GM12878 (cell line): ENCODE data around the gene DESI2. TPM values are rescaled to one million over a fixed set of nuclear protein-coding genes. Genes with fewer than 3 reads are reported as not detected.

Source experiments
- ATAC-seq: fragments of 200-7000 bp; cut with Tn5 transposase; 3 replicates; pipeline ENCODE4 v1.9.1; 2020; ENCODE audit warnings: mild to moderate bottlenecking, moderate library complexity
- BruUV-seq: library from RNA; stranded (reverse); fragments of 400-500 nt; replicated peaks from 2 replicates; lab custom pipeline; 2021; lab: Mats Ljungman, UMichigan
- CTCF ChIA-PET: fragments of 300-600 bp; sonication (Branson Sonifier 250); formaldehyde crosslinking; extraction: SDS; loops from one replicate; lab custom pipeline; 2021; ENCODE audit warnings: inconsistent platforms; lab: Yijun Ruan, JAX
- POLR2A ChIA-PET: fragments of 350-600 bp; formaldehyde crosslinking; extraction: SDS; loops from one replicate; lab custom pipeline; 2021; ENCODE audit warnings: inconsistent platforms; lab: Charles Lee
- RAD21 ChIA-PET: fragments of 300-600 bp; sonication (Branson Sonifier 250); formaldehyde crosslinking; loops from one replicate; lab custom pipeline; 2023; ENCODE audit warnings: antibody characterized with exemption; ENCODE audit not compliant: unreplicated experiment; lab: Charles Lee
- SMC1A ChIA-PET: fragments of 300-600 bp; sonication (Branson Sonifier 250); formaldehyde crosslinking; loops from one replicate; lab custom pipeline; 2023; ENCODE audit not compliant: unreplicated experiment, uncharacterized antibody; lab: Charles Lee
- DNase-seq: peaks from one replicate; pipeline ENCODE4 v3.0.0-alpha.2; 2011; ENCODE audit warnings: low read depth, low spot score
- FAIRE-seq: peaks from 3 replicates; lab custom pipeline; 2011; peaks lifted over from hg19 to GRCh38; lab: Jason Lieb, UNC
- H2AFZ ChIP-seq: 2 replicates; pipeline ENCODE4 v1.6.0; 2011; ENCODE audit warnings: low read depth, low read length, control low read depth; ENCODE audit not compliant: control insufficient read depth
- H3K27ac ChIP-seq: 2 replicates; pipeline ENCODE4 v1.5.1; 2011; ENCODE audit warnings: control low read depth; ENCODE audit not compliant: control insufficient read depth, insufficient read depth
- H3K27me3 ChIP-seq, 2 experiments: replicated peaks in 1 of 2; 2 replicates each; pipeline versions ENCODE4 v1.6.0 to v1.6.1; 2011; ENCODE audit warnings: low read length in 1 of 2; ENCODE audit not compliant: control insufficient read depth in 2 of 2, insufficient read depth in 2 of 2
- H3K36me3 ChIP-seq, 2 experiments: 2 replicates each; pipeline ENCODE4 v1.5.1; 2011; ENCODE audit warnings: low read length in 1 of 2; ENCODE audit not compliant: control insufficient read depth in 2 of 2, insufficient read depth in 2 of 2
- H3K4me1 ChIP-seq: 2 replicates; pipeline ENCODE4 v1.6.1; 2011; ENCODE audit warnings: mild to moderate bottlenecking, low read length, moderate library complexity, mixed read lengths; ENCODE audit not compliant: control insufficient read depth, insufficient read depth
- H3K4me2 ChIP-seq: 2 replicates; pipeline ENCODE4 v1.6.0; 2011; ENCODE audit warnings: control low read depth; ENCODE audit not compliant: control insufficient read depth, insufficient read depth
- H3K4me3 ChIP-seq: fragments of 200-600 bp; sonication (generic); 2 replicates; pipeline ENCODE4 v1.5.1; 2016
- H3K79me2 ChIP-seq: 2 replicates; pipeline ENCODE4 v1.6.0; 2011; ENCODE audit warnings: low read length; ENCODE audit not compliant: control insufficient read depth, insufficient read depth
- H3K9ac ChIP-seq: 2 replicates; pipeline ENCODE4 v1.8.0; 2011; ENCODE audit warnings: low read length, control low read depth, mixed read lengths; ENCODE audit not compliant: control insufficient read depth, insufficient read depth
- H3K9me3 ChIP-seq: replicated peaks from 3 replicates; pipeline ENCODE4 v1.5.1; 2011; ENCODE audit warnings: mild to moderate bottlenecking, low read length; ENCODE audit not compliant: control insufficient read depth, insufficient read depth
- H4K20me1 ChIP-seq: 2 replicates; pipeline ENCODE4 v1.6.0; 2011; ENCODE audit not compliant: control insufficient read depth, insufficient read depth
- IRF4 ChIP-seq: IDR thresholded peaks from 2 replicates; pipeline ENCODE4 v1.6.1; 2011; ENCODE audit warnings: low read depth, low read length
- KDM1A ChIP-seq: fragments of 200-600 bp; sonication (generic); IDR thresholded peaks from 2 replicates; pipeline ENCODE4 v1.6.1; 2016; ENCODE audit warnings: borderline replicate concordance
- ZBED1 ChIP-seq: IDR thresholded peaks from 2 replicates; pipeline ENCODE4 v1.6.1; 2016; ENCODE audit warnings: borderline replicate concordance
- ZNF24 ChIP-seq: fragments of 450-650 bp; IDR thresholded peaks from 2 replicates; pipeline ENCODE4 v1.6.1; 2017; ENCODE audit warnings: antibody characterized with exemption, mild to moderate bottlenecking
- WGBS: methylation state at CpG from one replicate; pipeline ENCODE4 v1.1.6; 2016; ENCODE audit warnings: low lambda C conversion rate; ENCODE audit not compliant: insufficient replicate concordance, insufficient coverage; ENCODE audit errors: missing lambda C conversion rate; 5-methylcytosine and 5-hydroxymethylcytosine counted together
- in situ Hi-C: fragments of 300-500 bp; cut with MboI; formaldehyde crosslinking; loops from 9 replicates; pipeline ENCODE4 v1.14.3; 2018; ENCODE audit warnings: mixed read lengths
- intact Hi-C: fragments of 100-400 bp; cut with micrococcal nuclease; formaldehyde crosslinking; loops from one replicate; pipeline ENCODE4 v1.14.2; 2022; ENCODE audit not compliant: unreplicated experiment
- polyA plus RNA-seq, 11 experiments: library from polyadenylated mRNA; depleted of rRNA in 4 of 11; unstranded in 6 of 11; stranded (reverse) in 5 of 11; fragments of >200 nt; fragmentation: Nextera tagmentation in 4 of 11; fragmentation: Illumina TruSeq in 1 of 11; extraction: Ambion mirVana in 4 of 11; extraction: Trizol in 1 of 11; gene quantifications; 1 replicate in 1 of 11; 2 replicates in 10 of 11; pipeline versions ENCODE4 v1.2.1 to v1.2.3, GENCODE V29; 2011 to 2016; ENCODE audit warnings: inconsistent platforms in 2 of 11, missing spikeins in 2 of 11, low read depth in 1 of 11
- total RNA-seq, 4 experiments: library from RNA; depleted of rRNA in 3 of 4; stranded (reverse); fragments of >200 nt in 3 of 4; fragmentation: Illumina TruSeq in 1 of 4; extraction: Trizol in 1 of 4; gene quantifications; 2 replicates each; pipeline versions ENCODE4 v1.2.1 to v1.2.3, GENCODE V29; 2013 to 2021
- TF ChIP-seq, protein P1 (sequence below): IDR thresholded peaks from 2 replicates; pipeline ENCODE4 v1.6.1; 2011; ENCODE audit warnings: low read depth, mild to moderate bottlenecking, low read length, moderate library complexity, borderline replicate concordance; ENCODE audit errors: extremely low read depth
- TF ChIP-seq, protein P2 (sequence below): IDR thresholded peaks from 2 replicates; pipeline ENCODE4 v1.6.1; 2012; ENCODE audit warnings: low read depth, low read length, improper control_type of control experiment

Gene DESI2
- total and polyA plus RNA-seq, 10 of the 15 experiments (the other 5 are each of a cell fraction or from before 2014, with no cell fraction given), result 6.2 to 21.5 (median 17.3) TPM

DNA sequence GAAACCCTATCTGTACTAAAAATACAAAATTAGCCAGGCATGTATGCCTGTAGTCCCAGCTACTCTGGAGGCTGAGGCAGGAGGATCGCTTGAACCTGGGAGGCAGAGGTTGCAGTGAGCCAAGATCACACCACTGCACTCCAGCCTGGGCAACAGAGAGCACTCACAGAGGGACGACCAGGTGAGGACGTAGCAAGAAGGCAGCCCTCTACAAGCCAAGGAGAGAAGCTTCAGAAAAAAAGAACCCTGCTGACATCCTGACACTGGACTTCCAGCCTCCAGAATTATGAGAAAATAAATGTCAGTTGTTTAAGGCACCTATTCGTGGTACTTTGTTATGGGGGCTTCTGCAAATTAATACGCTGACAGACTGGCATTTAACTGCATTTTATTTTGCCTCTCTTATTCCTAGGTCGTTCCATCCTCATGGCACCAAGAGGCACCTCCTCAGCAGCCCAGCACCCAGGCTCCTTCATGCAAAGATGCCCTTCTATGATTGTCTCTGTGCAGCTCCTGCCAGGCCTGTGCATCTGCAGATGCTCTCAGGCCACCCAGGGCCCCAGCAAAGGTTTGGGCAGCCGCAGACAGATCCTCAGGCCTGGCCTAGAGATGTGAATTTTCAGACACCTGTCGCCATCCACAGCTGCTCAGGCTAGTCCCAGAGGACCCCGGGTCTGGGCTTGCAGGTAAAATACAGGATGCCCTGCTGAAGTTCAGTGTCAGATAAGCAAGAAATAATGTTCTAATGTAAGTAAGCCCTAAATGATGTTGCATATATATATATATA, 96.5 kb downstream of the DESI2 start:
- ChIA-PET CTCF (no interaction called here), POLR2A (no interaction called here)
- in situ Hi-C loops, result no loop called here
- Histone ChIP-seq H3K27ac (no peak overlapping the region), H3K4me2 (no peak overlapping the region), H3K79me2 (no peaks in the 10 kb centered on the region), H3K9ac (no peak overlapping the region), H3K4me1 (no peaks in the 10 kb centered on the region)
- WGBS, result 29% methylated on average over 9 of the region's 9 CpGs
- TF ChIP-seq, protein P1, sequence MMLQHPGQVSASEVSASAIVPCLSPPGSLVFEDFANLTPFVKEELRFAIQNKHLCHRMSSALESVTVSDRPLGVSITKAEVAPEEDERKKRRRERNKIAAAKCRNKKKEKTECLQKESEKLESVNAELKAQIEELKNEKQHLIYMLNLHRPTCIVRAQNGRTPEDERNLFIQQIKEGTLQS, result no peak
- TF ChIP-seq IRF4, result no peak
- TF ChIP-seq KDM1A, result no peak
- no peak for TF ChIP-seq ZNF24
- no peak for TF ChIP-seq ZBED1
- TF ChIP-seq, all 136 proteins: peak for 0
- no peak overlapping the region for H2AFZ ChIP-seq
- no peak for DNase-seq
- intact Hi-C loops, result no loop called here
- no peaks in the 10 kb centered on the region for H4K20me1 ChIP-seq
- no peak for ATAC-seq
- ChIA-PET RAD21 (no interaction called here), SMC1A (no interaction called here)
- FAIRE-seq, result no peak
- no TSS peak for BruUV-seq
- no peaks in the 10 kb centered on the region for H3K9me3 ChIP-seq
- peaks cover 0 to 2% of the 10 kb centered on the region in 2 experiments; a peak in 2 of 4 replicates for H3K27me3 ChIP-seq
- H3K36me3 ChIP-seq, result no peaks in the 10 kb centered on the region
- no peak overlapping the region for H3K4me3 ChIP-seq

DNA sequence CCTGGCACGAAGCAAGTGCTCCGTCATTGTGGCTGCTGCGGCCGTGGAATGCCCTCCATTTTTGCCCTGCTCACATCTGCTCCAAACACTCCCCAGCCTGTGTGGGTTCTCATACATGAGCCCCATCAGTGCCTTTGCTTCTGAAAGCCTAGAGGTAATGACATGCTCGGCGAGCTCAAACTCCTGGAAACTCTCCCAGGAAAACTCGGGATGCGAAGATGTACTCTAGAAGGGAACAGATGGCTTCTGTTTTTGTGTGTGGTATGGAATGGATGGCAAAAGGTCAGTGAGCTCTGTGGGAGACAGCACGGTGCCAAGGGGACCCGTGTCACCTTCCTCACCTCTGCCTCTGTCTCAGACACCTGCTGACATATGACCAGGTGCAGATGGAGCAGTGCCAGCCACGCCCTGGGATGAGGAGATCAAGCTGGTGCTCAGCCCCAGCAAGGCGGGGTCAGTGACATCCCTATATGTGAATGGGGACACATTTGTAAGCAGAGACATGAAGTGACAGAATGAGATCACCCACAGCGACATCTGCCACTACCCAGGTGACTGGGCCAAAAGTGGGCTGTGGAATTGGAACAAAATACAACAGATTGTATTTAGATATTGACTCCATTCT, 98.5 kb downstream of the DESI2 start:
- intact Hi-C loops (no loop called here), in situ Hi-C loops (no loop called here)
- ChIA-PET POLR2A (no interaction called here), SMC1A (no interaction called here), RAD21 (no interaction called here), CTCF (no interaction called here)
- Histone ChIP-seq H3K27me3 (peaks cover 0 to 2% of the 10 kb centered on the region in 2 experiments; a peak in 2 of 4 replicates), H2AFZ (no peak overlapping the region), H3K36me3 (no peaks in the 10 kb centered on the region), H3K9ac (no peak overlapping the region), H3K4me1 (no peaks in the 10 kb centered on the region), H3K9me3 (no peaks in the 10 kb centered on the region), H4K20me1 (no peaks in the 10 kb centered on the region), H3K27ac (no peak overlapping the region), H3K79me2 (no peaks in the 10 kb centered on the region), H3K4me2 (no peak overlapping the region), H3K4me3 (no peak overlapping the region)
- TF ChIP-seq, protein P2, sequence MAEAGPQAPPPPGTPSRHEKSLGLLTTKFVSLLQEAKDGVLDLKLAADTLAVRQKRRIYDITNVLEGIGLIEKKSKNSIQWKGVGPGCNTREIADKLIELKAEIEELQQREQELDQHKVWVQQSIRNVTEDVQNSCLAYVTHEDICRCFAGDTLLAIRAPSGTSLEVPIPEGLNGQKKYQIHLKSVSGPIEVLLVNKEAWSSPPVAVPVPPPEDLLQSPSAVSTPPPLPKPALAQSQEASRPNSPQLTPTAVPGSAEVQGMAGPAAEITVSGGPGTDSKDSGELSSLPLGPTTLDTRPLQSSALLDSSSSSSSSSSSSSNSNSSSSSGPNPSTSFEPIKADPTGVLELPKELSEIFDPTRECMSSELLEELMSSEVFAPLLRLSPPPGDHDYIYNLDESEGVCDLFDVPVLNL, result no peak
- FAIRE-seq (no peak), DNase-seq (no peak), ATAC-seq (no peak)
- 62% methylated on average over 13 of the region's 13 CpGs for WGBS
- no TSS peak for BruUV-seq
